Stimulated activated CD4-positive, alpha-beta T cell treated with anti-CD3 and anti-CD28 coated beads, Interleukin-4, amount 100 ng/mL, for 24 hours (primary cell): ENCODE measurements around the gene ARFGAP3.

Experiments used
- DNase-seq: peaks from one replicate; pipeline ENCODE4 v3.0.0-alpha.2; 2020

Gene ARFGAP3

GRCh38 chr22:42856865-42857704, at the start of gene ARFGAP3:
Gene ARFGAP3, minus strand, starts transcription at chr22:42857273. Its CDS starts 91 bp downstream, at chr22:42857182.
- DNase-seq, result peak; percentile 94

- DNase-seq, result no peak
Measured at GRCh38 chr22:42905702-42906183, 48.7 kb upstream of the ARFGAP3 start.

DNA sequence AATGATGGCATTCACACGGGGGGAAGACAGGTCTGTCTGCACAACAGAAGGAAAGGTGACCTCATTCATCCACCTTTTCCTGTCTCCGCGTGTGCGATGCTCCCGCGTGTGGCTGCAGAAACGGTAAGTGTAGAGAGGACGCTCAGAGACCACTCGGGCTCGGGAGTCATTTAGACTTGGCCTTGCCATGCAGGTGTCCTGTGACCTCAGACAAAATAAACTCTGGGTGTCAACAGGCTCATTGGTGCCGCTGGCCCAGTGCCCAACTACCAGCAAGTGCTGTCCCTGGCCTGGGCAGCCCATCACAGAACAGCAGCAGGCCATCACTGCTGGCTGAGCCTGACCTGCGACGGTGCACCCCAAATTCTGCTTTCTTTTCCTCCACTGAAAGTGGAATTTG, 48.1 kb upstream of the ARFGAP3 start:
- no peak for DNase-seq

- DNase-seq, result no peak
Measured at GRCh38 chr22:42904050-42904449, 47.0 kb upstream of the ARFGAP3 start.

GRCh38 chr22:42902875-42903510, 45.9 kb upstream of the ARFGAP3 start:
- no peak for DNase-seq

DNA sequence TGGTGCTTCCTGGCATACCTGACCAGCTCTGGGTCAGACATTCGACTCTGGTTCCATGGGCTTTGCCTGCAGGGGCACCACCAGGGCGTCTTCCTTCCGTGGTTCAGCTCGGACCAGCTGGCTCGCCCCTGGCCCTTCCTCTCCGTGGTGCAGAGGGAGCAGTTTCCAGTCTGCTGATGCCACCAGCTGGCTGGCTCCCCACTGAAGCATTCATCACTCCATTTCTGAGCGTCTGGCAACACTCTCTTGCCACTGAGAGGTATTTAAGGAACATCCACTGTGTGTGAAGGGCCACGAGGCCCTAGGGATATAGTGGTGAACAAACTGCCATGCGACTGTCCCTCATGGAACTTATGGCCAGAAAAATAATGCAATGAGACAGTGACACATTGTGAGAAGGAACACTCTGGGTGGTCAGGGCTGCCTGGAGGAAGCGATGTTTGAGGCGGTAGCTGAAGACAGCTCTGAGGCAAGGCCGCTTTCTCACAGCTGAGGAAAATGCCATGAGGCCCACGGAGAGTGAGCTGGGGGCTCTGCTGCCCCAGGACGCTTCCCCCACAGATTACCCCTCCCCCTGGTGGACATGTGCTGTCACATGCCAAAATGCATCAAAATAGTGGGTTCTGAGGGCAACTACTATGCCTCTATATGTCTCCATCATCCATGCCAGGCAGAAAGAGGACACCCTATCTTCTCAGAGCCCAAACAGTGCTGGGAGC, 44.9 kb upstream of the ARFGAP3 start:
- DNase-seq, result no peak

DNA sequence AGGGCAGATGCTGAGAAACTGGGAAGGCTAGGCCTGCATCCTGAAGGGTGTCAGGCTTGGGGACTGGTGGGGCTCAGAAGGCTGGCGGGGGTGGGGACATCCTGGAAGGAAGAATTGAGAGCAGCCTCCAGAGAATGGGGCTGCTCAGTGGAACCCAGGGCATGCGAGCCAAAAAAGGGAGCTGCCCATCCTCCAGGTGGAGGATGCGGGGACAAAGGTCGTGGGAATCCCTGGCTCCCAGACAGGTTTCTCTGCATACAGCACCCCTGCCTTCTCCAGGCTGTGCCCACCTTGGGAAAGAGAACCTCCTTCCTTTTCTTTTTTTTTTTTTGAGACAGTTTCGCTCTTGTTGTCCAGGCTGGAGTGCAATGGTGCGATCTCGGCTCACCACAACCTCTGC, 40.9 kb upstream of the ARFGAP3 start:
- DNase-seq, result no peak

DNA sequence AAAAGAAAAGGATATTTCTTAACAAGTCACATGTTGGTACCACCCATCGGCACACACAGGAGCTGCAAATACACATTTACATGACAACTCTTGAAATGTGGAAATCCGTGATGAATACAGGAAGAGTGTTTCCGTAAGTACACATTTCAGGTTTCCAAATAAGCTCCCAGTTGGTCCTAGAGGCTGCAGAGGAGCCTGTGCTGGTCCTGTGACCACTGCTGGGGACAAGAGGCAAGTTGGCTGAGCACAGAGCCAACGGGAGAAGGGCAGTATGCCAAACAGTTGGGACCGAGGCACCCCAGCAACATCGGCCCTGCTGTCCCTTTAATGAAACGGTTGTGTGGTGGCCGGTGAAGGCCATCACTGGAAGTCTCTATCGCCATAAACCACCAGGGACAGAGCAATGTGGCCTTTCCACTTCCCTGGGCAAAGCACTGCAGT, 38.5 kb upstream of the ARFGAP3 start:
- DNase-seq, result no peak

GRCh38 chr22:42895087-42895486, 38.0 kb upstream of the ARFGAP3 start:
- peak; percentile 19 for DNase-seq

DNA sequence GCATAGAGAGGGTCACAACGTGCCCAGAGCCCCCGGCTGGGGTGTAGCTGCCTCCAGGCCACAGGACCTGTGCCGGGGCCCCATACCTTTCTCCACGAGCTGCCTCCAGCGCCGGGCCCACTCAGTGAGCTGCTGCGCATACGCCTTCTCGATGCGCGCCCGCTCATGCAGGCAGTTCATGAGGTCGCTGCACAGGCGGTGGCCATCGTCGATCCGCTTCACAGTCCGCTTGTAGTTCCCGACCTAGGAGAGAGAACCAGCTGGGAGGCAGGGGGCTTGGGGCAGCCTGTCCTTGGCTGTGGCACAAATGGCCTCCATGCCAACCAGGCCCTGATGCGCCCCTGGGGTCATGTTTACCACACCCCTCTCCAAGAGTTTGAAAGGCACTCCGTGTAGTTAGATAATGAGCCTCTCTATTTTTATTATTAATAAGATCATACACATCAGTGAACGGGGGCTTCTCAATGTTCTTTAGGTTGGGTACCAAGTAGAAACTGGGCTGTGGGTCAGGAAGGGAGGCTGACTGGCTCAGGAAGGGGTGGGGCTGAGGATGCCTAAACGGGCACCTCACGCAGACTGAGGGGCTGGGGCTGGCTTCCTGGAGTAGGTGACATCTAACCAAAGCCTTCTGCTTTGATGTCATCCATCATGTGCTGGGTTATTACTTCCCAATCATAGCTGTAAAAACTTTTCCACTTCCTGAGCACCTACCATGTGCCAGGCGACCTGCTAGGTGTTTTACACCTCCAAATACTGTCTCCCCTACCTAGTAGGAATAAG, 36.5 kb upstream of the ARFGAP3 start:
- DNase-seq, result no peak

GRCh38 chr22:42892571-42893316, 35.7 kb upstream of the ARFGAP3 start:
- no peak for DNase-seq

- DNase-seq, result no peak
Measured at GRCh38 chr22:42892156-42892555, 35.1 kb upstream of the ARFGAP3 start.

GRCh38 chr22:42891696-42892095, 34.6 kb upstream of the ARFGAP3 start:
- DNase-seq, result no peak

DNA sequence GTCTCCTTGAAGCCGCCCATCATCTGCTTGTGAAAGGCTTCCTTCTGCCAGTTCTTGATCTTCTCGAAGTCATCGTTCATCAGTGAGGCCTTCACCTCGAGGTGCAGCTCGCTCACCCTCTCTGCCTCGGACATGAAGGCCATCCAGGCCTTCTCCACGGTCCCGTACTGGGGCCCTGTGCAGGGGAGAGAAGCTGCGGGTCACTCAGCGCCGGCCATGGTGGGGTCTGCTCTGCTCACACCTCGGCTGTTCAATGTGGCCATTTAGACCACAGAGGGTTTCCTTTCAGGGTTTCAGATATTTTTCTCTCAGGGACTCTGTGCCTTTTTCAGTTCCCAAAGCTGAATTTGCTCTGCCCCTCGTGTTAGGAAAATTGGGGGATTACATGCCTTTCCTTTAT, 33.9 kb upstream of the ARFGAP3 start:
- DNase-seq, result no peak

DNA sequence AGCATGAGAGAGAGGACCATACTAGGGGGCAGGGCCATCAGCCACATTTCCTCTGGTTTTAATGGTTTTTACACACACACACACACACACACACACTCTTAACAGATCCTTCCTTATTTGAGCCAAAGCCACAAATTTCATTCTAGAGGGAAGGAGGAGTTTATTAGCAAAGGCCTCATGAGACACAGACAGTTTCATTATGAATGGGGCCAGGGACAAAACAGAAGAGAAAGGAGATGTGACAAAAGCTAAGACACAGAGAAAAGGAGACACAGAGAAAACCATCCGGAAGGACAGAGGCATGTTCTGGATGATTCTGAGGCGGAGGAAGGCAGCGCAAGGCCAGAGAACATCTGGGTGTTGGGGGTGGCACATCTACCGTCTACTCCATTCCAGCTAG, 32.2 kb upstream of the ARFGAP3 start:
- no peak for DNase-seq

DNA sequence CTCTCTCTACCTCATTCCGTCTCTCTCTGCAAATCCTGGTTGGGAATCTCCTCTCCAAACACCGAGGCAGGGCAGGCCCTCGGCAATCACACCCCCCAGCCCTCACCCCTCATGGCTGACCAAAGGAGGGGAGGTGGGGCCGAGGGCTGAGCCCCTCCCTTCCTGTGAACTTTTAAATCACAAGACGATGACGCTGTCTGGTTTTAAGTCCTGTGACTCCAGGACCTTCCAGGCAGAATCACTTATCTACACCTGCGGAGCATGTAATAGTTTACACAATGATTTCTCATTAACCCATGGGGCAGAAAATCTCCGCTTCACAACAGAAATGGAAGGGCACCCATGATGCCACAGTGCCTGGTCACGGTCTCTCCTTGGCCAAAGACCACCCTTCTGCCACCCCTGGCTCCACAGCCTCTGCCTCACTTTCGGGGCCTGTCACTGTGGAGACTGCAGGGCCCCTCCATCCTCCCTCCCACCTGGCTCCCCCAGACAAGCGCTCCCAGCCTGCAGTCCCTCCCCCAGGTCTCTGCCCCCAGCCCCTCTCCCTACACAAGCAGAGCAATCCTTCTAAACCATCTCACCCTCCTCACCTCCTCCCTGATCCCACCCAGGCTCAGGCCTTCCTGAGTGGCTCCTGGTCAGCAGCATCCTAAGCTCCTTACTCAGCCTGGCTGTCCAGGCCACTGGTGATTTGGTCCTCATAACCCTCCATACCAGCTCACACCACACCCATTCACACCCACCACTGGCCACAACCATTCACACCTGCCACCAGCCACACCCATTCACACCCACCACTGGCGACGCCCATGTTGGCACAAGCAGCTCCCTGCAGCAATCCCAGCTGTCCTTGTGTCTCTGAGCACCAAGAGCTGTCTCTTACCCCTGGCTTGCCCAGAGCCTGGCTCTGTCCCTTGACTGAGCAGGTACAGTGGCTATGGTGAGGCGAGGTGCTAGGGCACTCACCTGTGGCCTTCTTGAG, 30.7 kb upstream of the ARFGAP3 start:
- no peak for DNase-seq

- no peak for DNase-seq
Measured at GRCh38 chr22:42887120-42887519, 30.0 kb upstream of the ARFGAP3 start.

- DNase-seq, result no peak
Measured at GRCh38 chr22:42885446-42885845, 28.4 kb upstream of the ARFGAP3 start.

DNA sequence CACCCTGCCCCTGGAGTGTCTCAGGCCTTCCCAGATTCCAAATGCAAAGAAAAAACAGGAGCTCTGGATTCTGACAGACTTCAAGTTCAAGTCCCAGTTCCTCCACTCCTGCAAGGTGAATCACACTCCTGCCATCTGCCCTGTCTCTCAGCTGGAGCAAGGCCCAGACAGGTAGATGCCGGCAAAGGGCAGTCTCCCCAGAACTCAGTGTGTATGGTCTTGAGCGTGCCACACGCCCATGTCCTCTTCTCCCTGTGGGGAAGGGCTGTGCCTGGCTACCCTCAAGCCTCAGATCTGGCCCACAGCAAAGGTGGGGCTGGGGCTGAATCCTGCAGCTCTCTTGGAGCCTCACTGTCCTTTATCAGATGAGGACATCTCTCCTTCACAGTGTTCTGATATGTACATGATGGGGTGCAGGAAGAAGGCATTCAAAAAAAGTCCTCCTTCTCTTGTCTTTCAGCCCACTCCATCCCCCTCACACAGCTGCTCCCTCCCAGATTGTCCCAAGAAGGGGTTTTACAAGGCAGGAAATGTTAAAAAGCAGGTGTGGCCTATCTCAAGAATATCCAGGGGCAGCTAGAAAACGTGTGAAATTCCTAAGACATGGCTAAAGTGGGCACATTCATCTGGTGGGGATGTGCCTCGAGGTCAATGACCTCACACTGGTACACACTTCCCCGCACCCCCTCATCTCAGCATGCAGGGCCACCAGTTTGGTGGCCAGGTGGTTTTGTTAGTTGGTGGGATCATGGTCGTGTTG, 27.7 kb upstream of the ARFGAP3 start:
- no peak for DNase-seq

DNA sequence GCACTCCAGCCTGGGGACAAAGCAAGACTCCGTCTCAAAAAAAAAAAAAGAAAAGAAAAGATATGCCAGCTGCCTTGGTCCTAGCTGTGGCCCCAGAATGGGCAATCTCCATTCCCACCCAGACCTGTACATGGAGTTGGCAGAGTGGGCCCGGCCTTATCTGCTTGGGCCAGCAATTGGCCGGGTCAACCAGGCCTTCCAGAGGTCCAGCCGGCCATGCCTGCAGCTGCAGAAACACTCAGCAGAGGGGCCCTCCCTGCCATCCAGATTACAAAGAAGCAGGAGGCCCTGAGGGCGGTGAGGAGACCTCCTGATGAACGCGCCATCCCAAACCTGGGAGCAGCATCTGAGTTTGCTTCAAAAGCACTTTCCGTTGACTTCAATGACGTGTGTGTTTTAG, 26.9 kb upstream of the ARFGAP3 start:
- no peak for DNase-seq
